ENCODE measurements around the gene AATK.

The AATK gene

DNA sequence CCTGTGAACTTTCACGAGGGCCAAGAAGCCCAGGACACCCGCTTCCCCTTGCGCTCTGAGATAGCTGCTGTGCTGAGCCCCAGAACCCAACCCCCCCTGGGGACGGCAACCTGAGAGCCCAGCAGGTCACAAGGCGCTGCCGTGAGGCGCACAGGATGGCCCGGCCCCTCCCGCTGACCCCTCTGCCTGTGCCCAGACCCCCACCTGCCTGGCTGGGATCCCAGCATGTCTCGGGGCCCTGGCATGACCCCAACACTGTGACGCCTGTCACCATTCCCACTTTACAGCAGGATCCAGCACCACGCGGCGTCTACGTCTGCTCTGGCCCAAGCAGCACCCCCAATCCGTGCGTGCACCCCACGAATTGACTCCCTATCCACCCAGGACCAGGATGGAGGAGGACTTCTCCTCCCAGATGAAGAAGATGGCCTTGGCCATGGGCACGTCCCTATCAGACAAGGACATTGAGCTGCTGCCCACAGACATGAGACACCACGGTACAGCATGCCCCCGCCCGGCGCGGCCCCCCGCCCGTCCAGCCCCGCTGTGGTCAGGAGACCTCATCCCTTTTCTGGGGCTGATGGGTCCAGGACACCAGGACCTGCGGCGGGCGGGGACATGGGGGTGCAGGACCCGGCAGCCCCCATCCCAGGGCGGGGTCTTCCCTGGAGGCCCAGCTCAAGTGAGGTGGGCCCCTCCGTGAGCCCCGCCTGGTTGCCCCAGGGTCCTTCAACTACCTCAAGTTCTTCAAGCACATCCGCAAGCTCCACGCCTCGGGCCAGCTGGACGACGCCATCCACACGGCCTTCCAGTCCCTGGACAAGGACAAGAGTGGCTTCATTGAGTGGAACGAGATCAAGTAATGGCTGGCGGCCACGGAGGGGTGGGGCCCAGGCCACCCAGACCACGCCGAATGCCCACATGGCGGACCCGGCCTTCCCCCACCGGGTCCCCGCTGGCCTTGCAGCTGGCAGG lies 15.1 kb upstream of the AATK start:
- no peak for FAIRE-seq
- no peak for DNase-seq (ENCODE audit: low spot score)

DNA sequence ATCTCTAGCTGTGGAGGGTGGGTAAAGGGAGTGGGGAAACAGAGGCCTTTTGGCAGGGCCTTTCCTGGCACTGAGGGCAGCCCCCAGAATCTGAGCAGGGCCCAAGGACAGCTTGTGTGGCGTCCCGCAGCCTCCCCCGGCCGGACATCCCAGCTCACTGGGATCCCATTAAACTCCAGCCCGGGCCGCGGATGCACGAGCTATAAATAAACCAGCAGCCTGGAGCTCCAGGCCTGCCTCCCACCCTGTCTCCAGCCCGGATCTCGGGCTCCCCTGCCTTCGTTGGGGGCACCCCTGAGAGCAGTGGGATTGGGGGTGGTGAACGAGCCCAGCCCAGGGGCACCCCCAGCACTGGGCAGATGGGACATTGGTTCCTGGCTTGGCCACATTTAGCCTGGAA lies 13.8 kb upstream of the AATK start:
- DNase-seq (ENCODE audit: low spot score) = no peak
- FAIRE-seq = no peak

GRCh38 chr17:81179220-81179619 lies 13.2 kb upstream of the AATK start:
- no peak for FAIRE-seq

GRCh38 chr17:81178136-81179091 lies 12.4 kb upstream of the AATK start:
- FAIRE-seq = no peak

More at GRCh38 chr17:81179220-81179619, 13.2 kb upstream of the AATK start:
- no peak for DNase-seq (ENCODE audit: low spot score)

GRCh38 chr17:81176666-81177065 lies 10.6 kb upstream of the AATK start:
- DNase-seq (ENCODE audit: low spot score) (no peak), FAIRE-seq (no peak)

More at GRCh38 chr17:81178136-81179091, 12.4 kb upstream of the AATK start:
- DNase-seq (ENCODE audit: low spot score) = no peak

- DNase-seq (ENCODE audit: low spot score) (no peak), FAIRE-seq (no peak)
Observed at GRCh38 chr17:81173762-81174155, 7.7 kb upstream of the AATK start.

GRCh38 chr17:81173052-81173761 lies 7.2 kb upstream of the AATK start:
- DNase-seq (ENCODE audit: low spot score) (no peak), FAIRE-seq (no peak)

- DNase-seq (ENCODE audit: low spot score) (no peak), FAIRE-seq (no peak)
Observed at GRCh38 chr17:81171941-81172340, 5.9 kb upstream of the AATK start.

DNA sequence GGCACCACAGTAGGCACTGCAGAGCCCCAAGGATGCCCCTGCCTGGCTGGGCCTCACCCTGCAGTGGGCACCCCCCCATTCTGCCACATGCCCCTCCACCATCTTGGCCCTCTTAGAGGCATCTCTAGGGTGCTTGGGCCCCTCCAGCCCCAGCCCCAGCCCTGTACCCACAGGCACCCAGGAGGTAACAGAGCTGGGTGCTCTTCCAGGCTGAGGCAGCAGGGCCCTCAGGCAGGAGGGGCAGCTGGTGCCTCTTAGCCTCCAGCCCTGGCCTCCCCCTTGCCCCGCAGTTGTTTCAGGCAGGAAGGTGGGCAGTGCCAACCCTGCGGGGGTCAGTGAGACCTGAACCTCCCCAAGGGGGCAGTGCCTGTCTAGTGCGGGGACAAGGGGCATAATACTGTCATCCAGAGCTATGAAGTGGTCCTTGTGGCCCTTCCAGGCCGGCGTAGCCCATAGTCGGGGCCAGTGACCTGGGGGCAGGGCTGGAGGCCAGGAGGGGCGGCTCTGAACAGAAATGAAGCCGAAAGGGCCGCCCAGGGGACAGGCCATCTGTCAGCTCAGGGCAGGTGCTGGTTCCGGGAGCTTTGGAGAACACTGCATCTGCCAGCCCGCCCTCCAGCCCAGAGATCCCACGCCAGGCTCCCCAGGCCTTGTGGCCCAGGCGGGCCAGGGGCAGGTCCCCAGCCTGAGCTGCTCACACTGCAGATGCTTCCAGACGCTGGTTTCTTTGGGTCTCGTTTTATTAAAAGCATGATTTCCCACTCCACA lies 4.9 kb upstream of the AATK start:
- DNase-seq (ENCODE audit: low spot score) = no peak
- no peak for FAIRE-seq

- DNase-seq (ENCODE audit: low spot score) (no peak), FAIRE-seq (no peak)
Observed at GRCh38 chr17:81169870-81170309, 3.9 kb upstream of the AATK start.

DNA sequence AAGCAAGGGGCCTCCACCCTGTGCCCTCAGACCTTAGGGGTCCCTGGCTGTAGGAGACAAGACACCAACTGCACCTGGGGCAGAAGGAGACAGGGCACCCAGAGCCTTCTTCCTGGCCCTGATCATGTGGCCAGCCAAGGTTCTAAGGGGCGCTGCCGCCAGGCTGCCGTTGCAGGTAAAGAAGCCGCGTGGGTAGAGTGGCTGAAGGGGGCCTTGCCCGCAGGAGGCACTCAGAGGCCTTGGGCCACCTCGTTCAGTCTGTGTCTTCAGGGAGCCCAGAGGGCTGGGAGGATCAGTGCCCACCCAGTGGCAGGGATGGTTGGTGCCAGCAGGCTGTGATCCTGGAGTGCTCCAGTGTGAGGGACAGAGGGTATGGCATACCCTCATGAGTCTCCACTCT lies 1.6 kb upstream of the AATK start:
- no peak for FAIRE-seq
- DNase-seq (ENCODE audit: low spot score) = no peak

DNA sequence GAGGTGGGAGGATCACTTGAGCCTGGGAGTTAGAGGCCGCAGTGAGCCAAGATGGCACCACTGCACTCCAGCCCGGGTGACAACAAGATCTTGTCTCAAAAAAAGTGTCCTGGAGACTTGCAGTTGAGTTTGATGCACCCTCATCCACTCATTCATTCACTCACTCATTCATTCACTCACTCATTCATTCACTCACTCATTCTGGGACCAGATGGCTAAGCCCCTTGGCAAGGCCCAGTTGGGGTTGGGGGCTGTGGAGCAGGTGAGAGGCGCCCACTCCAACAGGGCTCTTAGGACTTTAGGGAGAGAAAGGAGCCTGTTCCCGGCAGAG lies 1.1 kb upstream of the AATK start:
- DNase-seq (ENCODE audit: low spot score) (no peak), FAIRE-seq (no peak)

GRCh38 chr17:81165246-81166032 lies 582 bp downstream of the AATK start, which contains the start of gene PVALEF:
Gene PVALEF (plus strand): TSS chr17:81165507. CDS start chr17:81181227, 15,720 bp downstream.
- FAIRE-seq = no peak
- DNase-seq (ENCODE audit: low spot score) = no peak

DNA sequence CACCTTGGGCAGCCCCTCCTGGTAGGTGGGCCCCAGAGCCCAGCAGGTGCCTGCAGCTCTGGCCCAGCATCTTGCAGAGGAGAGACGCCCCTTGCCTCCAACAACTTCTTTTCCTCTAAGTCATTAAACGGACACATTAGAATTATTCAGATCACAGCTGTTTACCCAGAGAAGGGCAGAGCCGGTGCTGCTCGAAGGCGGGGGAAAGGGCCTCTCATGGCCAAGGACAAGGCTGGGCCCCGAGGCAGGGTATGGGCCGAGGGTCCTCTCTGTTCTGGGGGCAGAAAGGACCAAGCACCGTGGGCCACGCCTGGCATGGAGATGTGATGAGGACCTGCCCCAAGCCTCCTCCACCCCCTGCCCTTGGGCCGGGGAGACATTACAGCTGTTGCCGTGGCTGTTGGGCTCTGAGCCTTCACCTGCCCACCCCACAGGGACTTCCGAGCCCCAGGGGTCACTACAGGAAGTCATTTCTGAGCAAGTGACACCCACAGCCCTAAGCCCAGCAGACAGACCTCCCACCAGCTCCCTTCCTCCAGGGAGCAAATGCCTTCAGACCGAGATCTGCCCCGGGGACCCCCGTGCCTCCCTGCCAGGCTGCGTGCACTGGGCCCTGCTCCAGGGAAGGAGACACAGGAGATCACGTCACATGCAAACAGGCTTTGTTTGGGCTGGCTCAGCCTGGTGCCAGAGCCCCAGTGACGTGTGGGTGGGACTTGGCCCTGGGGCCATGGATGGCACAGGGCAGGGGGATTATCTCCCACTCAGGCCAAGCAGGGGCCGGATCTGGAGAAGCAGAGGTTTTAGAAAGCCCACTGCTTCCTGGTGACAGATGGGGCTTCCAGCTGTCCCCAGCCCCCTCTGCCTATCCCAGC lies 1.4 kb downstream of the AATK start:
- FAIRE-seq (no peak), DNase-seq (ENCODE audit: low spot score) (no peak)

DNA sequence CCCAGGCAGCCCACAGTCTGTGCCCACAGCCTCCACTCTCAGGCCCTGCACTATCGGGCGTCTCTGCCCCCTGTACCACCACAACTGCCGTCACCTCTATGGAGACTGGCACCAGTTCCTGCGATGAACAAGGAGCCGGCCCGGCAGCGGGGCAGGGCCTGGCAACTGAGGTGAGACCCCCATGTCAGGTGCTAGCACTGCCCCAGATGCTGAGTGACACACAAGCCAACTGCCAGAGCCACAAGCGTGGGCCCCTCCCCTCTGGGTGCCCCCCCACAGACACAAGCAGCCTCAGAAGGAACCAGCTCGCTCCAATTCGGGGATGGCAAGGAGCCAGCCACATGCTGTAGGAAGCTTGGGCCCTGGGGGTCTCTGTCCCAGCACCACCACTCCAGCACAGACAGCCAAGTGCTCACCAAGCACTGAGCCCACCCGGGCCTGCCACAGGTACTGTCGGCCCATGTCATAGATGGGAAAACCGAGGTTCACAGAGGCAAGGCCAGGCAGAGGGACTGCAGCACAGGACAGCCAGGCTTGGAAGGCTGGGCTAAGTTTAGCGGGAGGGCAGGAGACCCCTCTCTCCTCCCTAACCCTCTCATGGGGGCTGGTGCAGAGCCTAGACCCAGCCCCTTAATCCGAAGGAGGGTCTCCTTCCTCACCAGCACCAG lies 2.2 kb downstream of the AATK start:
- no peak for FAIRE-seq

DNA sequence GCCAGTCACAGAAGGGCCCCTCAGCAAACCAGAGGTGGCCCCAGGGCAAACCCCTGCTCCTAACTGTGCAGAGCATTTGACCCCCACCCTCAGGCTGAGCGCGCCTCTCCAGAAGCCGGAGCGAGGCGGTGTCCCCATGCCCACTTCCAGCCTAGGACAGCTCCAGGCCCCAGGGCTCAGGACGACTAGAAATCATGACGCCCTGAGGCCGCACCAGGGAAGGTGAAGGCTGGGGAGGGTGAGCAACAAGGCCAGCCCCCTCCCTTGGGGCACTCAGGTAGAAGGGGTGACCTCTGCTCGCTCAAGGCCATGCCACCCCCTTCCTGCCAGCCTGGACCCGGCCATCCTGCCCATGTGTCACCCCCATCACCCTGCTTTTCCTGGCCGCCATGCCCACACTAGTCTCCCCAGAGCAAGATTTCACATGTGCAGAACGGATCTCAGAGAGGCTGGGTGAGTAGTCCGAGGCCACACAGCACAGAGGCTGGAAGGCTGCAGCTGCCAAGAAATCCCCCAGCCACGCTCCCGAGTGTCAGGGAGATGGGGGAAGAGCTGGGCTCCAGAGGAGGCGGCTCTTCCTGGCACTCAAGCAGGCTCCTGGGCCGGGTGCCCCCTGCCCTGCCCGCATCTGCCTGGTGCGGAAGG lies 2.8 kb downstream of the AATK start:
- DNase-seq (ENCODE audit: low spot score) (no peak), FAIRE-seq (no peak)

More for the DNA sequence above, 2.2 kb downstream of the AATK start:
- no peak for DNase-seq (ENCODE audit: low spot score)

DNA sequence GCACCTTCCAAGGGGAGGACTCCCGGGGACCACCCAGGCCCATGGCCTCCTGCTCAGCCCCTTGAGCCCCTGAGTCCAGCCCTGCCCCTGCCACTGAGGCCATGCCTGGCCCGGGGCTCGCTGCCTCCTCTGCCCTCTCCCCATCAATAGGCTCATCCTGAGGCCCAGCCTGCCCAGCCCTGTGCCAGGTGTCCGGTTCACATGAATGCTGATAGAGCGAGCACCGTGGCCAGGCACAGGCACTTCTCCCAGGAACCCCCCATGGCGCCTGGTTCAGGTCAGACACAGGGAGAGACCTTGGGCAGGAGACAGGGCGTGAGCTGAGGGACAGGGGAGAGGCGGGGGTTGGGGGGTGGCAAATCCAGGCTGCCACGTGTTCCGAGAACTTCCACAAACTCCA lies 3.5 kb downstream of the AATK start:
- no peak for DNase-seq (ENCODE audit: low spot score)

GRCh38 chr17:81161972-81162371 lies 4.0 kb downstream of the AATK start:
- no peak for FAIRE-seq
- no peak for DNase-seq (ENCODE audit: low spot score)

More for the DNA sequence above, 3.5 kb downstream of the AATK start:
- FAIRE-seq = no peak

Data from RCC 7860 (cell line).